Mammary epithelial cell (primary cell): ENCODE measurements around the gene KDM8.

ENCODE experiments used
- EZH2 ChIP-seq: IDR thresholded peaks from 2 replicates; pipeline ENCODE4 v1.6.1; 2012; ENCODE audit warnings: low read length, inconsistent platforms, borderline replicate concordance
- TF ChIP-seq, protein P1 (sequence below), 2 donors: IDR thresholded peaks in 1 of 2; conservative IDR thresholded peaks in 1 of 2; 2 replicates each; pipeline ENCODE4 v1.5.1; 2011 to 2012; ENCODE audit warnings: inconsistent platforms in 2 of 2, low read length in 2 of 2, mild to moderate bottlenecking in 2 of 2, control low read depth in 1 of 2, low read depth in 1 of 2; ENCODE audit not compliant: insufficient read depth in 1 of 2; ENCODE audit errors: extremely low read depth in 1 of 2

DNA sequence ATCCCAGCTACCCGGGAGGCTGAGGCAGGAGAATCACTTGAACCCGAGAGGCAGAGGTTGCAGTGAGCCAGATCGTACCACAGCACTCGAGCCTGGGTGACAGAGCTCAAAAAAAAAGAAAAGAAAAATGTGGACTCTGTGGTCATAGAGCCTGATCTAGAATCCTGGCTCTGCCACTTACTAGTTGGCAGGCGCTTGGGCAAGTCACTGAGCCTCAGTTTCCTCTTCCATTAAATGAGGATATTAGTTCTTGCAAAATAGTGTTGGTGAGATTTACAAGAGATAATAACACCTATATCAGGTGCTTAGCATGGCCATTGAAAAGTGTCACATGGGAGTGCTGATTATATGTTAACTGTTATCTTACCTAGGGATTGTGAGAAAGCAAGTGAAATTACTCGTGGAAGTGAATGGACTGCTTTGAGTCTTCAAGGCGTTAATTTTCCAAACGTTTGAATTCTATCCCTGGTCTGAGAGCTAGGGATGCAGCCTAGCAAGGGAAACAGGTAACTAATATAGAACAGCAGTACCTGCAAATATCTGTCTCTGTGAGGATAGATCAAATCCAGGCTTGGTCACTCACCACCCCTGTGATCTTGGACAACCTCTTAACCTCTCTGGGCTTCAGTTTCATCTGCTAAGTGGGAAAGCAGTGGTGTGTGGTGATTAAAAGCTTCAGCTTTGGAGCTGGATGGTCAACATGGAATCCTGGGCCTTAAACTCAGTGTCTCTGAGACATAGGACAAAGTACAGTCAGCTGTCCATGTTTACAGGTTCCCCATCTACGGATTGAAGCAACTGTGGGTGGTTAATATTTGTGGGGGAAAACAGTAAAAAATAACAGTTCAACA, 66.2 kb downstream of the KDM8 start:
- TF ChIP-seq, protein P1, sequence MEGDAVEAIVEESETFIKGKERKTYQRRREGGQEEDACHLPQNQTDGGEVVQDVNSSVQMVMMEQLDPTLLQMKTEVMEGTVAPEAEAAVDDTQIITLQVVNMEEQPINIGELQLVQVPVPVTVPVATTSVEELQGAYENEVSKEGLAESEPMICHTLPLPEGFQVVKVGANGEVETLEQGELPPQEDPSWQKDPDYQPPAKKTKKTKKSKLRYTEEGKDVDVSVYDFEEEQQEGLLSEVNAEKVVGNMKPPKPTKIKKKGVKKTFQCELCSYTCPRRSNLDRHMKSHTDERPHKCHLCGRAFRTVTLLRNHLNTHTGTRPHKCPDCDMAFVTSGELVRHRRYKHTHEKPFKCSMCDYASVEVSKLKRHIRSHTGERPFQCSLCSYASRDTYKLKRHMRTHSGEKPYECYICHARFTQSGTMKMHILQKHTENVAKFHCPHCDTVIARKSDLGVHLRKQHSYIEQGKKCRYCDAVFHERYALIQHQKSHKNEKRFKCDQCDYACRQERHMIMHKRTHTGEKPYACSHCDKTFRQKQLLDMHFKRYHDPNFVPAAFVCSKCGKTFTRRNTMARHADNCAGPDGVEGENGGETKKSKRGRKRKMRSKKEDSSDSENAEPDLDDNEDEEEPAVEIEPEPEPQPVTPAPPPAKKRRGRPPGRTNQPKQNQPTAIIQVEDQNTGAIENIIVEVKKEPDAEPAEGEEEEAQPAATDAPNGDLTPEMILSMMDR (conservative IDR thresholded peaks at IDR 0.05 in 1 of 2, IDR thresholded peaks at IDR 0.05 in 1 of 2; ENCODE audit: extremely low read depth in 1 of 2, insufficient read depth in 1 of 2, low read depth in 1 of 2, low read length in 2 of 2), result no peak
- no peak for TF ChIP-seq EZH2
